Endothelial cell of umbilical vein (primary cell): ENCODE results near the gene CDIPT. TPM values are rescaled to one million over a fixed set of nuclear protein-coding genes. Genes with fewer than 3 reads are reported as not detected.

Experiments
- BruUV-seq: library from RNA; stranded (reverse); fragments of 400-500 nt; replicated peaks from 2 replicates; lab custom pipeline; 2021; lab: Mats Ljungman, UMichigan
- CTCF ChIA-PET: fragments of 300-600, 350-600 bp; sonication (Branson Sonifier 250); formaldehyde crosslinking; loops from one replicate; lab custom pipeline; 2021; ENCODE audit warnings: antibody characterized with exemption, inconsistent platforms; lab: Charles Lee
- POLR2A ChIA-PET: fragments of 300-600, 350-600 bp; sonication (Branson Sonifier 250); formaldehyde crosslinking; loops from one replicate; lab custom pipeline; 2021; ENCODE audit warnings: antibody characterized with exemption, inconsistent platforms; lab: Charles Lee
- DNase-seq: peaks from one replicate; pipeline ENCODE4 v3.0.0-alpha.2; 2011; ENCODE audit warnings: low read depth, low spot score
- FAIRE-seq: peaks from 2 replicates; lab custom pipeline; 2011; peaks lifted over from hg19 to GRCh38; lab: Jason Lieb, UNC
- H2AFZ ChIP-seq: 2 replicates; pipeline ENCODE4 v1.6.0; 2012; ENCODE audit warnings: low read depth, low read length, control low read depth, inconsistent platforms
- H3K27ac ChIP-seq: 2 replicates; pipeline ENCODE4 v1.5.1; 2011; ENCODE audit warnings: low read depth, mild to moderate bottlenecking, control low read depth, low read length, moderate library complexity; ENCODE audit not compliant: insufficient read depth
- H3K27me3 ChIP-seq, 2 experiments: 2 replicates each; pipeline versions ENCODE4 v1.6.0 to v1.6.1; 2011; ENCODE audit warnings: low read length in 2 of 2, mixed read lengths in 1 of 2; ENCODE audit not compliant: control insufficient read depth in 2 of 2, insufficient read depth in 2 of 2
- H3K36me3 ChIP-seq, 2 experiments: 2 replicates in 1 of 2; 3 replicates in 1 of 2; pipeline ENCODE4 v1.5.1; 2011; ENCODE audit warnings: low read length in 2 of 2, mild to moderate bottlenecking in 1 of 2, moderate library complexity in 1 of 2; ENCODE audit not compliant: control insufficient read depth in 2 of 2, insufficient read depth in 2 of 2; ENCODE audit errors: extremely low read depth in 1 of 2
- H3K4me1 ChIP-seq: 3 replicates; pipeline ENCODE4 v1.5.1; 2011; ENCODE audit warnings: mild to moderate bottlenecking, low read length; ENCODE audit not compliant: control insufficient read depth, insufficient read depth; ENCODE audit errors: extremely low read depth
- H3K4me2 ChIP-seq: 2 replicates; pipeline ENCODE4 v1.6.1; 2011; ENCODE audit warnings: low read length, control low read depth, mixed read lengths; ENCODE audit not compliant: insufficient read depth
- H3K4me3 ChIP-seq, 3 experiments: fragments of 200-600 bp in 1 of 3; sonication (generic), shearing (Covaris generic) in 1 of 3; replicated peaks in 1 of 3; 2 replicates each; pipeline ENCODE4 v1.5.1; 2011 to 2016; ENCODE audit warnings: control low read depth in 3 of 3, low read length in 3 of 3, mild to moderate bottlenecking in 2 of 3, inconsistent platforms in 1 of 3, low read depth in 1 of 3, moderate library complexity in 1 of 3; ENCODE audit not compliant: insufficient read depth in 1 of 3
- H3K79me2 ChIP-seq: 2 replicates; pipeline ENCODE4 v1.6.0; 2012; ENCODE audit warnings: low read length, inconsistent platforms; ENCODE audit not compliant: control insufficient read depth, insufficient read depth
- H3K9ac ChIP-seq: replicated peaks from 2 replicates; pipeline ENCODE3; 2011; ENCODE audit warnings: low read length, control low read depth; ENCODE audit not compliant: insufficient read depth; ENCODE audit errors: extremely low read depth
- H3K9me1 ChIP-seq: replicated peaks from 3 replicates; pipeline ENCODE4 v1.6.0; 2011; ENCODE audit warnings: mild to moderate bottlenecking, low read length; ENCODE audit not compliant: control insufficient read depth, insufficient read depth; ENCODE audit errors: extremely low read depth
- H3K9me3 ChIP-seq: replicated peaks from 2 replicates; pipeline ENCODE4 v1.5.1; 2012; ENCODE audit warnings: low read length, inconsistent platforms; ENCODE audit not compliant: control insufficient read depth, insufficient read depth
- H4K20me1 ChIP-seq: replicated peaks from 2 replicates; pipeline ENCODE3; 2011; ENCODE audit warnings: mild to moderate bottlenecking, low read length; ENCODE audit not compliant: control insufficient read depth, insufficient read depth; ENCODE audit errors: extremely low read depth
- EZH2 ChIP-seq: IDR thresholded peaks from 2 replicates; pipeline ENCODE4 v1.6.1; 2012; ENCODE audit warnings: borderline replicate concordance, low read depth, mild to moderate bottlenecking, moderate library complexity, low read length, inconsistent platforms; ENCODE audit not compliant: severe bottlenecking
- FOS ChIP-seq: IDR thresholded peaks from 2 replicates; pipeline ENCODE4 v1.6.1; 2011; ENCODE audit warnings: mild to moderate bottlenecking, low read length, moderate library complexity, borderline replicate concordance; ENCODE audit not compliant: insufficient read depth
- GATA2 ChIP-seq: IDR thresholded peaks from 2 replicates; pipeline ENCODE4 v1.7.0; 2011; ENCODE audit warnings: low read depth, mild to moderate bottlenecking, moderate library complexity, mixed read lengths, low read length; ENCODE audit not compliant: insufficient read length, insufficient read depth
- JUN ChIP-seq: IDR thresholded peaks from 2 replicates; pipeline ENCODE4 v1.6.1; 2011; ENCODE audit warnings: borderline replicate concordance, low read depth; ENCODE audit not compliant: insufficient read length, insufficient read depth
- MYC ChIP-seq: IDR thresholded peaks from one replicate; pipeline ENCODE4 v1.6.1; 2011; ENCODE audit warnings: mild to moderate bottlenecking, low read depth, low read length
- POLR2A ChIP-seq: IDR thresholded peaks from 2 replicates; pipeline ENCODE4 v1.6.1; 2012; ENCODE audit warnings: low read depth, mild to moderate bottlenecking, control low read depth, low read length
- POLR2AphosphoS5 ChIP-seq: IDR thresholded peaks from 2 replicates; pipeline ENCODE4 v1.6.1; 2012; ENCODE audit warnings: low read depth, mild to moderate bottlenecking, control low read depth, low read length, moderate library complexity; ENCODE audit not compliant: insufficient read depth
- dilution Hi-C: fragments of 300-500 bp; cut with MboI; formaldehyde crosslinking; loops from one replicate; pipeline ENCODE4 v1.15.0; 2019; ENCODE audit warnings: low sequenced_read_pairs; ENCODE audit not compliant: extremely low pct_ligation_motif_present
- intact Hi-C: fragments of 100-400 bp; cut with micrococcal nuclease; formaldehyde crosslinking; loops from one replicate; pipeline ENCODE4 v1.10.0; 2022
- polyA plus RNA-seq, 4 experiments: library from polyadenylated mRNA; depleted of rRNA in 3 of 4; stranded (reverse) in 3 of 4; unstranded in 1 of 4; fragments of >200 nt; gene quantifications; 2 replicates each; pipeline versions ENCODE4 v1.2.1 to v1.2.3, GENCODE V29; 2011 to 2012; ENCODE audit warnings: missing spikeins in 1 of 4
- total RNA-seq: library from RNA; stranded (reverse); gene quantifications from 2 replicates; pipeline ENCODE4 v1.2.3, GENCODE V29; 2021
- TF ChIP-seq, protein P1 (sequence below), 2 donors: IDR thresholded peaks; 1 replicate in 1 of 2; 2 replicates in 1 of 2; pipeline ENCODE4 v1.5.1; 2011; ENCODE audit warnings: low read length in 2 of 2, mild to moderate bottlenecking in 2 of 2, moderate library complexity in 2 of 2, control low read depth in 1 of 2, inconsistent platforms in 1 of 2, low read depth in 1 of 2; ENCODE audit not compliant: insufficient read depth in 1 of 2; ENCODE audit errors: extremely low read depth in 1 of 2
- TF ChIP-seq, protein P2 (sequence below): IDR thresholded peaks from 2 replicates; pipeline ENCODE4 v1.6.1; 2011; ENCODE audit not compliant: insufficient read depth, insufficient read length

Gene CDIPT
- total and polyA plus RNA-seq, 2 donors (not counting 3 experiments of a cell fraction or from before 2014, with no cell fraction given) = 68.7 to 161 TPM

DNA sequence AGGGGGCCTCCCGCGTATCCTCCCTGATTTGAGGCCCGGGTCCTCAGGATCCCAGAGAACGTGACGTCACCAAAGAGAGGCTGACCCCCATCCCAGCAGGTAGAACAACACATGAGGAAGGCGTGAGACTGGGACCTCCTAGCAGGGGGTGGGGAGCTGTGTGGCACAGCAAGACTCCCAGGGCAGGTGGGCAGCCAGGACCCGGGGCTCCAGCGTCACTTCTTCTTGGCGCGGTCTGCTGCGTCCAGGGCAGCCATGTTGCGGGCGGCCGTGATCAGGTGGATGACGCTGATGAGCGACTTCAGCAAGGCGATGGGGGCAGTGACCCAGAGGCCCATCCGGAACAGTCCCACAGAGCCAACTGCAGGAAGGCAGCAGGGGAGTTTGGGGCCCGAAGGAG is 4.1 kb downstream of the CDIPT start:
- no peak for FAIRE-seq
- dilution Hi-C loops (no loop called here), intact Hi-C loops (no loop called here)
- ChIA-PET POLR2A (no interaction called here), CTCF (no interaction called here)
- BruUV-seq = no TSS peak
- no peak overlapping the region for H2AFZ ChIP-seq
- H3K9me1 ChIP-seq = no peaks in the 10 kb centered on the region
- H4K20me1 ChIP-seq = no peaks in the 10 kb centered on the region
- H3K9me3 ChIP-seq = no peaks in the 10 kb centered on the region
- H3K9ac ChIP-seq = no peak overlapping the region
- H3K4me2 ChIP-seq = no peak overlapping the region
- peaks cover 0 to 19% of the 10 kb centered on the region in 2 experiments for H3K36me3 ChIP-seq
- H3K4me3 ChIP-seq = no peak overlapping the region
- H3K79me2 ChIP-seq = peaks cover 14% of the 10 kb centered on the region
- H3K27ac ChIP-seq = no peak overlapping the region
- TF ChIP-seq FOS (no peak), GATA2 (no peak), MYC (no peak)
- TF ChIP-seq, protein P1, sequence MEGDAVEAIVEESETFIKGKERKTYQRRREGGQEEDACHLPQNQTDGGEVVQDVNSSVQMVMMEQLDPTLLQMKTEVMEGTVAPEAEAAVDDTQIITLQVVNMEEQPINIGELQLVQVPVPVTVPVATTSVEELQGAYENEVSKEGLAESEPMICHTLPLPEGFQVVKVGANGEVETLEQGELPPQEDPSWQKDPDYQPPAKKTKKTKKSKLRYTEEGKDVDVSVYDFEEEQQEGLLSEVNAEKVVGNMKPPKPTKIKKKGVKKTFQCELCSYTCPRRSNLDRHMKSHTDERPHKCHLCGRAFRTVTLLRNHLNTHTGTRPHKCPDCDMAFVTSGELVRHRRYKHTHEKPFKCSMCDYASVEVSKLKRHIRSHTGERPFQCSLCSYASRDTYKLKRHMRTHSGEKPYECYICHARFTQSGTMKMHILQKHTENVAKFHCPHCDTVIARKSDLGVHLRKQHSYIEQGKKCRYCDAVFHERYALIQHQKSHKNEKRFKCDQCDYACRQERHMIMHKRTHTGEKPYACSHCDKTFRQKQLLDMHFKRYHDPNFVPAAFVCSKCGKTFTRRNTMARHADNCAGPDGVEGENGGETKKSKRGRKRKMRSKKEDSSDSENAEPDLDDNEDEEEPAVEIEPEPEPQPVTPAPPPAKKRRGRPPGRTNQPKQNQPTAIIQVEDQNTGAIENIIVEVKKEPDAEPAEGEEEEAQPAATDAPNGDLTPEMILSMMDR (IDR thresholded peaks at IDR 0.05; ENCODE audit: extremely low read depth in 1 of 2, insufficient read depth in 1 of 2, low read depth in 1 of 2, low read length in 2 of 2) = no peak
- DNase-seq = no peak
- peaks cover 7% of the 10 kb centered on the region for H3K4me1 ChIP-seq
- H3K27me3 ChIP-seq = no peaks in the 10 kb centered on the region

DNA sequence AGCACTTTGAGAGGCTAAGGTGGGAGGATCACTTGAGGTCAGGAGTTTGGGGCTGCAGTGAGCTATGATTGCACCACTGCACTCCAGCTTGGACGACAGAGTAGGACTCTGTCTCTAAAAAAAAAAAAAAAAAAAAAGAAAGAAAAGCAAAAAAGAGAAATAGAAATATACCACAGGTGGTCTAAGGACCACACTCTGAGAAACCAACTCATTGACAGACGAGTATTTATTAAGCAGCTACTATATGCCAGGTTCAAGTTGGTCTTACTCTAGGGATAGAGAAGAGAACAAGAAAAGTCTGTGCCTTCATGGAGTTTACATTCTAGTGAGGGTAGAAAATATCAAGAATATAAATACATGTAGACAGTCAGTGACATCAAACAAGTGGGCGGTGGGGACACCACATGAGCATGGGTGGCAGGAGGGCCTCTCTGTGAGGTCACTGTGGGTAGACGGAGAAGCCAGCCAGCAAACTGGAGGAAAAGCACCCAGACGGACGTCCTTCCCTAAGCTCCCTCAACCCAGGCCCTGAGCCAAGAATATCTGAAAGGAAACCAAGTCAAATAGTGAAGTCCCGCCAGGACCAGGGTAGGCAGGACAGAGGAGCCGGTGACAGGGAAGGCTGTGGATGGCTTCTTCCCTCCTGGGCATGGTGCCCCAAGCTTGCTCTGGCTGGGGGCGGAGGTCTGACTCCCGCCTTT is 4.7 kb downstream of the CDIPT start:
- dilution Hi-C loops = no loop called here
- ChIA-PET CTCF (interaction anchor here (2.5 kb wide), 1 partner anchor 10 kb away, joined by 24 read pairs; no protein-coding TSS in a partner anchor), POLR2A (no interaction called here)
- intact Hi-C loops = no loop called here
- Histone ChIP-seq H3K4me1 (peaks cover 7% of the 10 kb centered on the region), H3K4me2 (no peak overlapping the region), H3K79me2 (peaks cover 14% of the 10 kb centered on the region), H2AFZ (no peak overlapping the region), H3K9me3 (no peaks in the 10 kb centered on the region), H3K9ac (no peak overlapping the region), H3K36me3 (peaks cover 0 to 19% of the 10 kb centered on the region in 2 experiments), H3K9me1 (no peaks in the 10 kb centered on the region), H4K20me1 (no peaks in the 10 kb centered on the region), H3K27ac (no peak overlapping the region), H3K27me3 (no peaks in the 10 kb centered on the region), H3K4me3 (no peak overlapping the region)
- TF ChIP-seq FOS = no peak
- no peak for TF ChIP-seq JUN
- no peak for TF ChIP-seq MYC
- TF ChIP-seq, protein P1 (IDR thresholded peaks at IDR 0.05; ENCODE audit: extremely low read depth in 1 of 2, insufficient read depth in 1 of 2, low read depth in 1 of 2, low read length in 2 of 2) = no peak
- no peak for TF ChIP-seq POLR2A
- no peak for TF ChIP-seq EZH2
- no peak for TF ChIP-seq POLR2AphosphoS5
- TF ChIP-seq, protein P2, sequence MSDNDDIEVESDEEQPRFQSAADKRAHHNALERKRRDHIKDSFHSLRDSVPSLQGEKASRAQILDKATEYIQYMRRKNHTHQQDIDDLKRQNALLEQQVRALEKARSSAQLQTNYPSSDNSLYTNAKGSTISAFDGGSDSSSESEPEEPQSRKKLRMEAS = no peak
- TF ChIP-seq GATA2 = no peak
- BruUV-seq = TSS peak; percentile 12
- FAIRE-seq (no peak), DNase-seq (no peak)
